GM18526 (cell line): ENCODE measurements around the gene ZIC3.

Experiments
- POLR2A ChIP-seq: IDR thresholded peaks from 3 replicates; pipeline ENCODE4 v1.6.1; 2011; ENCODE audit not compliant: insufficient read length; ENCODE audit errors: extremely low read depth

Gene ZIC3

DNA sequence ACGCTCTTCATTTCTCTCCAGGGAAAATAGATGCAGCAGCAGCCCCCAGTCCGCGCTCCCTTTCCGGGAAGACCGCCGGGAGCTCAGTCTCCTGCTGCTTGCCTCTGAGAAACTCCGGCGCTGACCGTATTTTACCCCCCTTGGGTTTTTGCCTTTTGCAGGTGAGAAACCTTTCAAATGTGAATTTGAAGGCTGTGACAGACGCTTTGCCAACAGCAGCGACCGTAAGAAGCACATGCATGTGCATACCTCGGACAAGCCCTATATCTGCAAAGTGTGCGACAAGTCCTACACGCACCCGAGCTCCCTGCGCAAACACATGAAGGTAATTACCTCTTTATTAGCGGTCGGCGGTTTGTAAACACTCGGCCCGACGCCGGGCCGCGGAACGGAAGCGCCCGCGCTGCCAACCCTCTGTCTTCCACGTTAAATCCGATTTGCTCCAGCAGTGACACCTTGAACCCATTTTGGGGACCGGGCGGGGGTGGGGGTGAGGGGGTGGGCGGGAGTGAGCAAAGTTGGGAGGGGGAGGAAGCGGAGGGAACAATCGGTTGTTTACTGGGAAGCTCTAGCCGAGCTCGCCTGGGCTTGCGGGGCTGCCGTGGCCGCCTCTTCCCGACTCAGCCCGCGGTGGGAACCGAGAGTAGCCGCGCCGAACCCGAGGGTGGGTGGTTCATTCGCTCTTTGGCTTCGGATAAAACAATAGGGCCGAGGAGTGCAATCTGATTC lies 3.0 kb downstream of the ZIC3 start:
- TF ChIP-seq POLR2A: no peak

DNA sequence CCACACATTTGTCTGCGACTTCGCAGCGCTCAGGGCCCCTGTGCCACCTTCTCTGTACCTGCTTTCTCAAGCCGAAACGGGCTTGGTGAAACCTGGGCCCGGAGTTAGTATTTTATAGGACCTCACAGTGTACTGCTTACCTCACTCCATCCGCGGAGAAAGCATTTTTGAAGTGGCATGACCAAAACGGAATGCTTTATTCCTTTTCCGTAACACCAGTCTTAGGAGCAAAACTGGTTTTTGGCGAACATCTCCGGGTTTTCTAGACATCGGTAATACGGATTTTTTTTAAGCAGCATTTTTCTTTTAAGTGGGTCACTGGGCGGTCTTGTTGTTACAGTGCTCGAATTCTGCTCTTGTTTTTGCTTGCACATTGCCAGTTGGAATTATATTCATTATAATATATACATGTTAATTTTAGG lies 3.6 kb downstream of the ZIC3 start:
- TF ChIP-seq POLR2A: no peak

GRCh38 chrX:137573324-137574101 lies 7.6 kb downstream of the ZIC3 start:
- no peak for TF ChIP-seq POLR2A

- no peak for TF ChIP-seq POLR2A
Measured at GRCh38 chrX:137574102-137574783, 8.3 kb downstream of the ZIC3 start.

- no peak for TF ChIP-seq POLR2A
Measured at GRCh38 chrX:137574784-137575293, 8.9 kb downstream of the ZIC3 start.

DNA sequence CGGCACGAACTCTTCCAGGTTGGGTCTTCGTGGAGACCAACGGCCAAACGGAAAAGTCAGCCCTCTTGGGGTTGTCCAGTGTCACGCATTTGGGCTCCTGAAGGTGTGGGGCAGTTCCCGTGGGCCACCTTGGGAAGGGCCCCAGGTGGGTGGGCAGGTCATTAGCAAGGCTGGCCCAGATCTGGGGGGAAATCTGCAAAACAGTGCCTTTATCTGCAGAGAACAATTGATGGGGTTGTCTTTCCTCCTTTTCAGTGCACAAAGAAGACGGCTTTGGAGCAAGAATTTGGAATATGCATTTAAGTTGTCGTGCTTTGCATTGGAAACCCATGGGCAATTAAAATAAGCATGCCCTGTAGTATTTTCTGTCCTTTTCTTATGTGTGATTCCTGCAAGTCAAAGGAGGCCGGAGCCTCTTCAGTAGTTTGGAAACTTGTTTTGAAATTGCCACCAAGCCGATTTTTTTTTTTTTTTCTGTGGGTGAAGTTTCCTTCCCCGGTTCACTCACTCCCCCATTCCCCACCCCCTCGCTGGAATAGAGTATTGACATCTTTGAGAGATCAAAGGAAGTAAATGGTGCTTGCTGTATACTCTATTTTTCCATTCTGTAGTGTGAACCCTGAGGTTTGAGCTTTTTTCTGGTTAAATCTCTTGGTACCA lies 9.8 kb downstream of the ZIC3 start:
- TF ChIP-seq POLR2A: no peak

DNA sequence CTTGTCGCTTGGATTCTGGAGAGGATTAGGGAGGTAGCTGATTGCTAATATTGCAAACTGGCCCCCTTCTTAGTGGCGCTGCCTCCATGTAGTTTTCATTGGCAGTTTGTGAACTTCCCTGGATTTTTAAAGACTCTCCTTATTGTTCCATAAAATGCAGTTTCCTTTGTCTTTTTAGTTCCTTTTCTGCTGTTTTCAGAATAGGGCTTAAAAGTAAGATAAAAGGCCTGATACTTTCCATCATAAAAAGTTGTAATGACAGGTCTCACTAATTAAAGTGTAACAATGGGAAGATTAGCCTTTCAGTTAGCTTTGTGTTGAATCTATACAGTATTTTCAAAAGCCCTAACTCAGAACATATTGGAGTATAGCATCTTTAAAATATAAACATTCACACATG lies 21.2 kb downstream of the ZIC3 start:
- no peak for TF ChIP-seq POLR2A

DNA sequence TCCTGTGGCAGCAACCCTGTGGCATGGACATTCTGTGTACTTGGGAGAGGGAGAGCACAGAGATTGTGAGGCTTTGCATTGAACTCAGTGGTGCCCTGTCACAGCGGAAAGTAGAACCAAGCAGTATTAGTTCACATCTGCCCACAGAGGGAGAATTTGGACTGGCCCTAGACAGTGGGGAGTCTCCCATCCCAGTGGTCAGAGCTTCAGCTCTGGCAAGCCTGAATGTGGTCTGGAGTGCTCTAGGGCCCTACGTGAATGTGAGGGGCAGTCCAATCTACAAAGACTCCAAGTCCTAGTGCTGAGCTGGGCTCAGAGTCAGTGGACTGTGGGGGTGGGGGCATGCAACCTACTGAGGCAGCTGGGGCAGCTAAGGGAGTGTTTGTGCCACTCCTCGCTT lies 34.8 kb downstream of the ZIC3 start:
- TF ChIP-seq POLR2A: no peak
